ENCODE data around the gene AKAP6.
A peak's percentile ranks its signal among the peaks of the same experiment; 100 is the strongest.

AKAP6 gene

DNA sequence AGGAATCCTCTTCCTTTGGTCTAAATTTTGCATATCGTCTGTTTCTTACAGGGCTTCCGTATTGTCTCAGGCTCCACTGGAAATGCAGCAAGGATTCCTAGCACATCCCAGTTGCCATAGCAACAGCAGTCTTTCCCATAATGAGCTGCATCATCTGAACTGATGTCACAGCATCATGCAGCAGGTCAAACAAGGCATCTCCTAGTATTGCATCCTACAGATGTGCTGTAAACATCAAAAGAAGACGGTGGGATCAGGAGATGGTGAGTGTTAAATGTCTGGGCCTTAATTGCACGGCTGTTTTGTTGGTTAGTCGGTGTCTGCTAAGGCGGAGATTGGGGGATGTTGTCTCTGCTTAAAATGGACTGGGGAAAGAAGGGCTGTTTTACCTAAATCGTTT, at the start of gene AKAP6:
TSS of gene AKAP6 (plus strand) at position 153 of the 400 bp plus-strand sequence. CDS start 104,196 bp downstream, outside the sequence.
- DNase-seq (ENCODE audit: low read depth): peak; percentile 17
- H3K4me3 ChIP-seq (ENCODE audit: low read length): no peak within 1 kb of the TSS

GRCh38 chr14:32286602-32287001, 42.5 kb upstream of the AKAP6 start:
- DNase-seq (ENCODE audit: low read depth): no peak
- H3K4me3 ChIP-seq (ENCODE audit: low read length): no peak overlapping the region
- TF ChIP-seq, protein P1, sequence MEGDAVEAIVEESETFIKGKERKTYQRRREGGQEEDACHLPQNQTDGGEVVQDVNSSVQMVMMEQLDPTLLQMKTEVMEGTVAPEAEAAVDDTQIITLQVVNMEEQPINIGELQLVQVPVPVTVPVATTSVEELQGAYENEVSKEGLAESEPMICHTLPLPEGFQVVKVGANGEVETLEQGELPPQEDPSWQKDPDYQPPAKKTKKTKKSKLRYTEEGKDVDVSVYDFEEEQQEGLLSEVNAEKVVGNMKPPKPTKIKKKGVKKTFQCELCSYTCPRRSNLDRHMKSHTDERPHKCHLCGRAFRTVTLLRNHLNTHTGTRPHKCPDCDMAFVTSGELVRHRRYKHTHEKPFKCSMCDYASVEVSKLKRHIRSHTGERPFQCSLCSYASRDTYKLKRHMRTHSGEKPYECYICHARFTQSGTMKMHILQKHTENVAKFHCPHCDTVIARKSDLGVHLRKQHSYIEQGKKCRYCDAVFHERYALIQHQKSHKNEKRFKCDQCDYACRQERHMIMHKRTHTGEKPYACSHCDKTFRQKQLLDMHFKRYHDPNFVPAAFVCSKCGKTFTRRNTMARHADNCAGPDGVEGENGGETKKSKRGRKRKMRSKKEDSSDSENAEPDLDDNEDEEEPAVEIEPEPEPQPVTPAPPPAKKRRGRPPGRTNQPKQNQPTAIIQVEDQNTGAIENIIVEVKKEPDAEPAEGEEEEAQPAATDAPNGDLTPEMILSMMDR (conservative IDR thresholded peaks at IDR 0.05; ENCODE audit: low read length): no peak

More for the DNA sequence above, at the start of gene AKAP6:
- TF ChIP-seq, protein P1 (conservative IDR thresholded peaks at IDR 0.05; ENCODE audit: low read length): no peak

DNA sequence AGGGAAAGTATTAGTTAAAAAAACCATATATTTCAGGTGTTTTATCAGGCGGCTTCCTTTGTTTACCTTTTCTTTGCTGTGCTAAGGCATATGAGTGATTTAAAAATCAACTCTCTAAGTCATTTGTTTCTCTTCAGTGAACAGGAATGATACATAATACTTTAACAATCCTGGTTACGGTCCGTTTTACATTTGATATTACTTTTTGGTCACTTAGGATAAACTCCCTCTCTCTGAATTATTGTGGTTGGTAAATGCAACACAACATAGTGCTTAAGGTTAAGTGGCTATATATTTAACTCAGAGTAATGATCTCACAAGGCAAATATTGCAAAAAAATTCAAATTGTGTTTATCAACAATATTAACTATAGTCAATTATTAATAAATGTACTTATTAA, 32.7 kb upstream of the AKAP6 start:
- no peak overlapping the region for H3K4me3 ChIP-seq (ENCODE audit: low read length)
- no peak for DNase-seq (ENCODE audit: low read depth)
- TF ChIP-seq, protein P1 (conservative IDR thresholded peaks at IDR 0.05; ENCODE audit: low read length): no peak

- no peak overlapping the region for H3K4me3 ChIP-seq (ENCODE audit: low read length)
- DNase-seq (ENCODE audit: low read depth): peak; percentile 11
- TF ChIP-seq, protein P1 (conservative IDR thresholded peaks at IDR 0.05; ENCODE audit: low read length): no peak
These were observed 30.8 kb upstream of the AKAP6 start for GRCh38 chr14:32298346-32298745.

DNA sequence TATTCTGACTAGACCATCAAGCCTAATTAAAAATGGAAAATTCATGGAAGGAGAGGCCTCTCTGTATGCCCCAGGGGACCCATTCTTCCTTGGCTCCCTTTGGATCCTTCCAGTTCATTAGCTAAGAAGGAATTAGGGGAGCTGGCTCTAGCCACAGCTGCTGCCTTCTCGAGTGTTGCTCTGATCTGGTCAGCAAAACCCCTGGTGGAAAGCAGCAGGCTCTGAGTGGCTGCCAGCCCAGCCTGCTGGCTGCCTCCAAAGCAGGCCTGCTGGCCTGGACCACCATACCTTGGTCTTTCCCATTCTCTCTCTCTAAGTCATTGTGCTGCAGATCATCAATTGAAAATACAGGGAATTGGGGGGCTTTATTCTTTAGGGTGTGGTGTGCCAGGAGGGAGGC, 29.0 kb upstream of the AKAP6 start:
- TF ChIP-seq, protein P1 (conservative IDR thresholded peaks at IDR 0.05; ENCODE audit: low read length): no peak
- no peak for DNase-seq (ENCODE audit: low read depth)
- H3K4me3 ChIP-seq (ENCODE audit: low read length): no peak overlapping the region

DNA sequence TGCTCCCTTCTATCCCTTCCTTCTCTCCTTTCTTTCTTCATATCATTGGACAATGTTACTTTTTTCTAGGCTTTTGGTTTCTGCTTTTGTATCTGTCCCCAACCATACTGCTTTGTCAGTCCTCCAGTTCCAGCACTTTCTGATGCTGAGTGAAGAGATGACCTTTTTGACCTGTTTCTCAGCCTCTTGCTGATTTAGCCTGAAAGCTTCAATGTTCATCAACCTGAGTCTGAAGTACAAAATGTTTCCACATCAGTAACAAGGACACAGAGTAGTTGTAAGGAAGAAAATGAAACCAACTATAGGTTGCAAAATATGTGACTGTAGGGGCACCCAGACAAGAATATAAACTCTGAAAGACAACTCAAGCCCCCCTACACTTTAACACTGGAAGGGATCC, 25.2 kb upstream of the AKAP6 start:
- TF ChIP-seq, protein P1 (conservative IDR thresholded peaks at IDR 0.05; ENCODE audit: low read length): no peak
- no peak for DNase-seq (ENCODE audit: low read depth)
- H3K4me3 ChIP-seq (ENCODE audit: low read length): no peak overlapping the region

- DNase-seq (ENCODE audit: low read depth): no peak
- TF ChIP-seq, protein P1 (conservative IDR thresholded peaks at IDR 0.05; ENCODE audit: low read length): no peak
- no peak overlapping the region for H3K4me3 ChIP-seq (ENCODE audit: low read length)
These were observed 24.8 kb upstream of the AKAP6 start for GRCh38 chr14:32304296-32304695.
